Measurements from ENCODE around the gene HBP1.

The HBP1 gene

GRCh38 chr7:107168233-107169119 is at the start of gene HBP1:
Gene HBP1 (plus strand): TSS chr7:107169003. CDS start chr7:107179894, 10,891 bp downstream.
- peaks cover 25% of the 10 kb centered on the region for H3K4me1 Mint-ChIP-seq
- TF ChIP-seq CTCF (IDR thresholded peaks at IDR 0.05; ENCODE audit: unreplicated experiment in 3 of 3): no peak
- H3K27ac Mint-ChIP-seq: peak within 1 kb of the TSS; percentile 100
- H3K27me3 Mint-ChIP-seq (ENCODE audit: low read depth): no peaks in the 10 kb centered on the region
- H3K9me3 Mint-ChIP-seq: no peaks in the 10 kb centered on the region
- H3K36me3 Mint-ChIP-seq (ENCODE audit: low read depth): no peaks in the 10 kb centered on the region
- peak within 1 kb of the TSS; percentile 89 to 95 (median 94) for H3K4me3 Mint-ChIP-seq

- TF ChIP-seq CTCF (IDR thresholded peaks at IDR 0.05; ENCODE audit: unreplicated experiment in 3 of 3): no peak
- H3K4me3 Mint-ChIP-seq: no peak overlapping the region
- no peaks in the 10 kb centered on the region for H3K9me3 Mint-ChIP-seq
- no peaks in the 10 kb centered on the region for H3K36me3 Mint-ChIP-seq (ENCODE audit: low read depth)
- H3K27me3 Mint-ChIP-seq (ENCODE audit: low read depth): no peaks in the 10 kb centered on the region
- H3K27ac Mint-ChIP-seq: peak overlapping the region; percentile 55 to 78 (median 70)
- H3K4me1 Mint-ChIP-seq: peaks cover 40% of the 10 kb centered on the region
Observed at GRCh38 chr7:107119376-107120105, 49.3 kb upstream of the HBP1 start.

- no peak for TF ChIP-seq CTCF (IDR thresholded peaks at IDR 0.05; ENCODE audit: unreplicated experiment in 3 of 3)
- H3K27ac Mint-ChIP-seq: peak overlapping the region; percentile 32 to 64 (median 43)
- H3K36me3 Mint-ChIP-seq (ENCODE audit: low read depth): no peaks in the 10 kb centered on the region
- H3K4me3 Mint-ChIP-seq: no peak overlapping the region
- no peaks in the 10 kb centered on the region for H3K9me3 Mint-ChIP-seq
- no peaks in the 10 kb centered on the region for H3K27me3 Mint-ChIP-seq (ENCODE audit: low read depth)
- H3K4me1 Mint-ChIP-seq: peaks cover 23% of the 10 kb centered on the region
Observed at GRCh38 chr7:107122486-107122911, 46.3 kb upstream of the HBP1 start.

GRCh38 chr7:107123392-107123791 is 45.4 kb upstream of the HBP1 start:
- H3K4me1 Mint-ChIP-seq: peaks cover 14% of the 10 kb centered on the region
- no peak overlapping the region for H3K27ac Mint-ChIP-seq
- no peaks in the 10 kb centered on the region for H3K36me3 Mint-ChIP-seq (ENCODE audit: low read depth)
- H3K4me3 Mint-ChIP-seq: no peak overlapping the region
- TF ChIP-seq CTCF (IDR thresholded peaks at IDR 0.05; ENCODE audit: unreplicated experiment in 3 of 3): no peak
- H3K9me3 Mint-ChIP-seq: no peaks in the 10 kb centered on the region
- H3K27me3 Mint-ChIP-seq (ENCODE audit: low read depth): no peaks in the 10 kb centered on the region

GRCh38 chr7:107125475-107125874 is 43.3 kb upstream of the HBP1 start:
- no peaks in the 10 kb centered on the region for H3K27me3 Mint-ChIP-seq (ENCODE audit: low read depth)
- no peak for TF ChIP-seq CTCF (IDR thresholded peaks at IDR 0.05; ENCODE audit: unreplicated experiment in 3 of 3)
- H3K4me1 Mint-ChIP-seq: peaks cover under 1% of the 10 kb centered on the region
- H3K4me3 Mint-ChIP-seq: no peak overlapping the region
- no peaks in the 10 kb centered on the region for H3K36me3 Mint-ChIP-seq (ENCODE audit: low read depth)
- H3K27ac Mint-ChIP-seq: peak overlapping the region in 1 of 3 experiments; percentile 43
- H3K9me3 Mint-ChIP-seq: no peaks in the 10 kb centered on the region
